ENCODE results near the gene COL9A3.
A peak's percentile ranks its signal among the peaks of the same experiment; 100 is the strongest.

The COL9A3 gene

GRCh38 chr20:62796699-62797491 is 20.0 kb upstream of the COL9A3 start:
- DNase-seq (ENCODE audit: low spot score), result no peak

- no peak for DNase-seq (ENCODE audit: low spot score)
These were observed 18.9 kb upstream of the COL9A3 start for GRCh38 chr20:62797671-62798532.

GRCh38 chr20:62799036-62799435 is 17.8 kb upstream of the COL9A3 start:
- no peak for DNase-seq (ENCODE audit: low spot score)

GRCh38 chr20:62799459-62799858 is 17.4 kb upstream of the COL9A3 start:
- no peak for DNase-seq (ENCODE audit: low spot score)

- DNase-seq (ENCODE audit: low spot score), result no peak
These were observed 17.0 kb upstream of the COL9A3 start for GRCh38 chr20:62799873-62800272.

GRCh38 chr20:62800314-62801259 is 16.3 kb upstream of the COL9A3 start:
- DNase-seq (ENCODE audit: low spot score), result no peak

GRCh38 chr20:62801284-62802010 is 15.4 kb upstream of the COL9A3 start:
- DNase-seq (ENCODE audit: low spot score), result no peak

- no peak for DNase-seq (ENCODE audit: low spot score)
These were observed 14.7 kb upstream of the COL9A3 start for GRCh38 chr20:62802026-62802712.

GRCh38 chr20:62804021-62804626 is 12.7 kb upstream of the COL9A3 start:
- DNase-seq (ENCODE audit: low spot score), result no peak

GRCh38 chr20:62804627-62805154 is 12.2 kb upstream of the COL9A3 start, which contains the start of gene OGFR:
Gene OGFR (plus strand): TSS chr20:62804835. CDS start chr20:62804860, 25 bp downstream.
- DNase-seq (ENCODE audit: low spot score), result peak; percentile 90

- peak; percentile 57 for DNase-seq (ENCODE audit: low spot score)
These were observed 11.6 kb upstream of the COL9A3 start for GRCh38 chr20:62805155-62805710.

- DNase-seq (ENCODE audit: low spot score), result no peak
These were observed 11.0 kb upstream of the COL9A3 start for GRCh38 chr20:62805711-62806382.

GRCh38 chr20:62806383-62807050 is 10.3 kb upstream of the COL9A3 start:
- DNase-seq (ENCODE audit: low spot score), result no peak

GRCh38 chr20:62807444-62808210 is 9.2 kb upstream of the COL9A3 start:
- no peak for DNase-seq (ENCODE audit: low spot score)

- DNase-seq (ENCODE audit: low spot score), result peak; percentile 88
These were observed 8.5 kb upstream of the COL9A3 start for GRCh38 chr20:62808211-62808865.

GRCh38 chr20:62809530-62810428 is 7.1 kb upstream of the COL9A3 start:
- DNase-seq (ENCODE audit: low spot score), result no peak

All from AG08396 (cell line).